ENCODE results near the gene PTN. TPM values are rescaled to one million over a fixed set of nuclear protein-coding genes. Genes with fewer than 3 reads are reported as not detected.

Gene PTN
- total RNA-seq, 1 experiment from 2014 or later: 0.35 TPM

DNA sequence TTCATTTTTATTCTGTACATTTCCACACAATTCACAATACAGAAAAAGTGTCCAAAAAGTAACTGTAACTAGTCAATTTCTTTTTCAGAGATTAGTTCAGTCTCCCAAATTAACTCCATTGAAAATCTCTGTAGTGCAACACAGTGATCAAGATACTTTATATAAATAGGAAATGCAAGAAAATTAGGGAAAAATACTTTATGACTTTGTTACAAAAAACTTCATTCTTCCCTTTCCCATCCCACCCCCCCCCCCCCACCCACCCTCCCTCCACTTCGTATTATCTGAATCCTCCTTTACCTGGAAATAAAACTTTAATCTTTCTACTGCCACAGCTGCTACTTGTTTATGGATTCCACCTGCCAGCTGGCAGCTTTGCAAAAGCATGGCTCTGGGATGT, 37.5 kb upstream of the PTN start:
- CTCF ChIA-PET: no interaction called here
- H3K4me1 Mint-ChIP-seq (ENCODE audit: low read depth, unreplicated experiment): no peaks in the 10 kb centered on the region
- H3K4me3 Mint-ChIP-seq (ENCODE audit: low read depth, unreplicated experiment): no peak overlapping the region
- no peaks in the 10 kb centered on the region for H3K36me3 Mint-ChIP-seq (ENCODE audit: insufficient read depth, unreplicated experiment)
- DNase-seq: no peak
- intact Hi-C loops (cut with micrococcal nuclease; ENCODE audit: unreplicated experiment): no loop called here
- no TSS peak for BruUV-seq (replicated peaks)
- peaks cover 5% of the 10 kb centered on the region for H3K9me3 Mint-ChIP-seq (ENCODE audit: low read depth, unreplicated experiment)
- H3K27ac Mint-ChIP-seq (ENCODE audit: unreplicated experiment): no peak overlapping the region
- no peaks in the 10 kb centered on the region for H3K27me3 Mint-ChIP-seq (ENCODE audit: unreplicated experiment)
- no peak for TF ChIP-seq CTCF (IDR thresholded peaks at IDR 0.05; ENCODE audit: unreplicated experiment)

- no peaks in the 10 kb centered on the region for H3K36me3 Mint-ChIP-seq (ENCODE audit: insufficient read depth, unreplicated experiment)
- no peak for DNase-seq
- no peak for TF ChIP-seq CTCF (IDR thresholded peaks at IDR 0.05; ENCODE audit: unreplicated experiment)
- H3K9me3 Mint-ChIP-seq (ENCODE audit: low read depth, unreplicated experiment): no peaks in the 10 kb centered on the region
- H3K4me3 Mint-ChIP-seq (ENCODE audit: low read depth, unreplicated experiment): no peak overlapping the region
- no peak overlapping the region for H3K27ac Mint-ChIP-seq (ENCODE audit: unreplicated experiment)
- intact Hi-C loops (cut with micrococcal nuclease; ENCODE audit: unreplicated experiment): no loop called here
- CTCF ChIA-PET: no interaction called here
- no peaks in the 10 kb centered on the region for H3K4me1 Mint-ChIP-seq (ENCODE audit: low read depth, unreplicated experiment)
- no peaks in the 10 kb centered on the region for H3K27me3 Mint-ChIP-seq (ENCODE audit: unreplicated experiment)
- BruUV-seq (replicated peaks): no TSS peak
Measured at GRCh38 chr7:137373507-137373906, 30.0 kb upstream of the PTN start.

DNA sequence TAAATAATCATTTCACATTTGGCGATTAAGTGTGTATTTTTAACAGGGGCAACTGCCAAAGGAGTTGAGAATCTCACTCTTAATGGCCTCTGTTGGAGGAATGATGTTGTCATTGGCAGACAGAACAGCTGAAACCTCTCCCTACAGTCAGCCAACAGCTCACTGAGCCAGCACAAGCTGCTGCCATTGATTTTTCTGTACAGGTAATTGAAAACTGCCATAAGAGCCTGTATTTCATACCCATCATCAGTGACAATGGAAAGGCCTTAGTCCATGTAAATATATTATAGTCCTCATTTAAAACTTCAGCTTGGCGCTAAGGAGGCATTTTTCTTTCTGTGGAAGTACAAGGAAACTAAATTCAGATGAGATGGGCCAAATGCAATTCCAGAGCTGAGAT, 28.1 kb upstream of the PTN start:
- intact Hi-C loops (cut with micrococcal nuclease; ENCODE audit: unreplicated experiment): no loop called here
- CTCF ChIA-PET: no interaction called here
- DNase-seq: no peak

GRCh38 chr7:137366995-137367394, 23.5 kb upstream of the PTN start:
- DNase-seq: no peak
- TF ChIP-seq CTCF (IDR thresholded peaks at IDR 0.05; ENCODE audit: unreplicated experiment): no peak
- intact Hi-C loops (cut with micrococcal nuclease; ENCODE audit: unreplicated experiment): no loop called here
- Mint-ChIP-seq H3K4me1 (ENCODE audit: low read depth, unreplicated experiment) (no peaks in the 10 kb centered on the region), H3K4me3 (ENCODE audit: low read depth, unreplicated experiment) (no peak overlapping the region), H3K36me3 (ENCODE audit: insufficient read depth, unreplicated experiment) (no peaks in the 10 kb centered on the region), H3K27ac (ENCODE audit: unreplicated experiment) (no peak overlapping the region), H3K27me3 (ENCODE audit: unreplicated experiment) (no peaks in the 10 kb centered on the region), H3K9me3 (ENCODE audit: low read depth, unreplicated experiment) (peaks cover 9% of the 10 kb centered on the region)
- no TSS peak for BruUV-seq (replicated peaks)
- CTCF ChIA-PET: no interaction called here

More for the DNA sequence above, 28.1 kb upstream of the PTN start:
- Mint-ChIP-seq H3K9me3 (ENCODE audit: low read depth, unreplicated experiment) (peaks cover 4% of the 10 kb centered on the region), H3K4me1 (ENCODE audit: low read depth, unreplicated experiment) (no peaks in the 10 kb centered on the region), H3K27me3 (ENCODE audit: unreplicated experiment) (no peaks in the 10 kb centered on the region), H3K36me3 (ENCODE audit: insufficient read depth, unreplicated experiment) (no peaks in the 10 kb centered on the region), H3K27ac (ENCODE audit: unreplicated experiment) (no peak overlapping the region), H3K4me3 (ENCODE audit: low read depth, unreplicated experiment) (no peak overlapping the region)
- no peak for TF ChIP-seq CTCF (IDR thresholded peaks at IDR 0.05; ENCODE audit: unreplicated experiment)
- BruUV-seq (replicated peaks): no TSS peak

DNA sequence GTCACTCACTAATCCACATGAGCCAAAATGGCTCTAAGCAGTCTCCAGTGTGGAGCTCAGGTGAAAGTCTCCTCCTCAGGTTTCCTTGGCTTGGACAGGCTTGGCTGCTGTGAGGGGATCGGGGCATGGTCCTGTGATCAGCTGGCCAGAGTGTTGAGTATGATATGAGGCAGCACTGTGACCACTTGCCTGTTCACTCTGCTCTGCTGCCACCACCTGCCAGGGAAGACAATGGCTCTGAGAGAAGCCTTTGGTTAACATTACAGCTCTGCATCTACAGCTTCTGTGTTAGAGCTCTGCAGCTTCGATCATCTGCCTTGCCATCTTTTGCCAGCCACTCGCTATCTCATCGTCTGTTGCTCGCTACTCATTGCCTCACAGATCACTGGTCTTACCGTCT, 20.1 kb upstream of the PTN start:
- H3K4me3 Mint-ChIP-seq (ENCODE audit: low read depth, unreplicated experiment): no peak overlapping the region
- no peak for TF ChIP-seq CTCF (IDR thresholded peaks at IDR 0.05; ENCODE audit: unreplicated experiment)
- BruUV-seq (replicated peaks): no TSS peak
- no peaks in the 10 kb centered on the region for H3K27me3 Mint-ChIP-seq (ENCODE audit: unreplicated experiment)
- no peaks in the 10 kb centered on the region for H3K36me3 Mint-ChIP-seq (ENCODE audit: insufficient read depth, unreplicated experiment)
- no peak for DNase-seq
- CTCF ChIA-PET: no interaction called here
- H3K4me1 Mint-ChIP-seq (ENCODE audit: low read depth, unreplicated experiment): no peaks in the 10 kb centered on the region
- intact Hi-C loops (cut with micrococcal nuclease; ENCODE audit: unreplicated experiment): no loop called here
- H3K9me3 Mint-ChIP-seq (ENCODE audit: low read depth, unreplicated experiment): peaks cover 22% of the 10 kb centered on the region
- H3K27ac Mint-ChIP-seq (ENCODE audit: unreplicated experiment): no peak overlapping the region

Data from Calu3 (cell line).